ENCODE data around the gene TRPC6.

GRCh38 chr11:101528541-101528940 is 55.3 kb downstream of the TRPC6 start:
- TF ChIP-seq CTCF (IDR thresholded peaks at IDR 0.05) (no peak), POLR2A (IDR thresholded peaks at IDR 0.05) (no peak)
